Activated CD8-positive, alpha-beta T cell treated with anti-CD3 and anti-CD28 coated beads for 36 hours (primary cell): ENCODE measurements around the gene PRRC2A. TPM values are rescaled to one million over a fixed set of nuclear protein-coding genes. Genes with fewer than 3 reads are reported as not detected.

Experiments used
- ATAC-seq: fragments of 200-7000 bp; cut with Tn5 transposase; one replicate; pipeline ENCODE4 v1.10.0; 2021; ENCODE audit warnings: mild to moderate bottlenecking, moderate library complexity
- CTCF ChIA-PET: fragments of 350-600 bp; sonication (Branson Sonifier 250); formaldehyde crosslinking; loops from one replicate; lab custom pipeline; 2021; ENCODE audit warnings: antibody characterized with exemption; lab: Charles Lee
- POLR2A ChIA-PET: fragments of 350-600 bp; sonication (Branson Sonifier 250); formaldehyde crosslinking; loops from one replicate; lab custom pipeline; 2021; ENCODE audit warnings: antibody characterized with exemption; lab: Charles Lee
- DNase-seq: peaks from one replicate; pipeline ENCODE4 v3.0.0-alpha.2; 2020
- H3K27ac Mint-ChIP-seq: one replicate; pipeline ENCODE4 v1.8.0; 2021; ENCODE audit warnings: mild to moderate bottlenecking, mixed read lengths
- H3K27me3 Mint-ChIP-seq: one replicate; pipeline ENCODE4 v1.8.0; 2021; ENCODE audit warnings: mixed read lengths
- H3K36me3 Mint-ChIP-seq: one replicate; pipeline ENCODE4 v1.8.0; 2021; ENCODE audit warnings: low read depth, mixed read lengths
- H3K4me1 Mint-ChIP-seq: one replicate; pipeline ENCODE4 v1.8.0; 2021; ENCODE audit warnings: low read depth, mixed read lengths
- H3K4me3 Mint-ChIP-seq: one replicate; pipeline ENCODE4 v1.8.0; 2021; ENCODE audit warnings: mild to moderate bottlenecking, moderate library complexity, mixed read lengths
- H3K9me3 Mint-ChIP-seq: one replicate; pipeline ENCODE4 v1.8.0; 2021; ENCODE audit warnings: mixed read lengths
- intact Hi-C: fragments of 100-400 bp; cut with micrococcal nuclease; formaldehyde crosslinking; loops from one replicate; pipeline ENCODE4 v1.10.0; 2022
- total RNA-seq, 2 experiments: library from RNA; stranded (reverse); gene quantifications; one replicate each; pipeline ENCODE4 v1.2.3, GENCODE V29; 2021
- TF ChIP-seq, protein P1 (sequence below): fragments of 200-600 bp; IDR thresholded peaks from one replicate; pipeline ENCODE4 v1.8.0; 2022; ENCODE audit warnings: antibody characterized with exemption, mild to moderate bottlenecking

Gene PRRC2A
- total RNA-seq = 100 to 1,000 TPM; 257 to 262 TPM

DNA sequence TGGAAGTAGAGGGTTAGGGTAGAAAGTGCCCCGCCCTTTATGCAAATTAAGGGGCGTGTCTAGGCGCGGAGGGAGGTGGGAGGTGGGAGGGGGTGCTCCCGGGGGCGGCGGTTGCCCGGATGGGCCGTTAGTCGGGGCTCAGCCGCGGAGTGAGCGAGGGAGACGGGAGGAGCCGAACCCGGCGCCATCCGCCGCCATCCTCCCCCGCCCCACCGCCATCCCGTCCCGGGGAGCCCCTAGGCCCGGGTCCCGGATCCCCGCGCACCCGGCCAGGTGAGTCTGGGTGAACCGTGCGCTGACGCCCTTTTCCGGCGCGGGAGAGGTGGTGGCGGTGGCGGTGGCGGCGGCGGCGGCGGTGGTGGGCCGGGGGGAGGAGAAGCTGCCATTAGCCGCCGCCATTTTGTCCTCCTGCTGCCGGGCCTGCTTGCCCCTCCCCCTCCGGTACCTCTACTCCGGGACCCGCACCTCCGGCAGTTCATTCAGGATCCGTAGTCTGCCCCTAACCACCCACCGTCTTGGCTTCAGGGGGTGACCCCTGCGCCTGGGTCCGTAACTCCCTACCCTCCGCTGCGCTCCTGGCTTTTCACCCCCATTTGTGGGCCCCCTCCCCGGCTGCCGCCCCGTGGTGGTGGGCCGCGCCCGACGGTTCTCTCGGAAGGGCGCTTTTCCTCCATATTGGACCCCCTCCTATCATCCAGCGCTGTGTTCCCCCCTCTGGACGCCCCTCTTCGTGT, at the start of gene PRRC2A:
Gene PRRC2A, plus strand, starts transcription at position 130 of the 734 bp plus-strand sequence. CDS start 2,075 bp downstream, outside the sequence.
- H3K9me3 Mint-ChIP-seq = no peaks in the 10 kb centered on the region
- peaks cover 54% of the 10 kb centered on the region for H3K4me1 Mint-ChIP-seq
- peak within 1 kb of the TSS; percentile 95 for H3K4me3 Mint-ChIP-seq
- H3K36me3 Mint-ChIP-seq = peaks cover 75% of the 10 kb centered on the region
- peak within 1 kb of the TSS; percentile 97 for H3K27ac Mint-ChIP-seq
- H3K27me3 Mint-ChIP-seq = no peaks in the 10 kb centered on the region
- ChIA-PET POLR2A (interaction anchor here (0.7 to 11.4 kb wide), 12 partner anchors 19 to 221 kb away, joined by 3 to 235 read pairs (median 5); partner anchors contain the start of genes BAG6, CSNK2B, DDX39B and GPANK1), CTCF (interaction anchor here (0.7 to 1.5 kb wide), 6 partner anchors 24 to 74 kb away, joined by 3 to 5 read pairs (median 3); partner anchors contain the start of genes ATP6V1G2 and BAG6)
- intact Hi-C loops = loop anchor here (2.0 kb wide), 1 partner anchor 44 kb away; the partner anchor contains the start of gene GPANK1
- peak; percentile 25 for ATAC-seq
- TF ChIP-seq, protein P1, sequence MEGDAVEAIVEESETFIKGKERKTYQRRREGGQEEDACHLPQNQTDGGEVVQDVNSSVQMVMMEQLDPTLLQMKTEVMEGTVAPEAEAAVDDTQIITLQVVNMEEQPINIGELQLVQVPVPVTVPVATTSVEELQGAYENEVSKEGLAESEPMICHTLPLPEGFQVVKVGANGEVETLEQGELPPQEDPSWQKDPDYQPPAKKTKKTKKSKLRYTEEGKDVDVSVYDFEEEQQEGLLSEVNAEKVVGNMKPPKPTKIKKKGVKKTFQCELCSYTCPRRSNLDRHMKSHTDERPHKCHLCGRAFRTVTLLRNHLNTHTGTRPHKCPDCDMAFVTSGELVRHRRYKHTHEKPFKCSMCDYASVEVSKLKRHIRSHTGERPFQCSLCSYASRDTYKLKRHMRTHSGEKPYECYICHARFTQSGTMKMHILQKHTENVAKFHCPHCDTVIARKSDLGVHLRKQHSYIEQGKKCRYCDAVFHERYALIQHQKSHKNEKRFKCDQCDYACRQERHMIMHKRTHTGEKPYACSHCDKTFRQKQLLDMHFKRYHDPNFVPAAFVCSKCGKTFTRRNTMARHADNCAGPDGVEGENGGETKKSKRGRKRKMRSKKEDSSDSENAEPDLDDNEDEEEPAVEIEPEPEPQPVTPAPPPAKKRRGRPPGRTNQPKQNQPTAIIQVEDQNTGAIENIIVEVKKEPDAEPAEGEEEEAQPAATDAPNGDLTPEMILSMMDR = no peak
- peak; percentile 85 for DNase-seq

DNA sequence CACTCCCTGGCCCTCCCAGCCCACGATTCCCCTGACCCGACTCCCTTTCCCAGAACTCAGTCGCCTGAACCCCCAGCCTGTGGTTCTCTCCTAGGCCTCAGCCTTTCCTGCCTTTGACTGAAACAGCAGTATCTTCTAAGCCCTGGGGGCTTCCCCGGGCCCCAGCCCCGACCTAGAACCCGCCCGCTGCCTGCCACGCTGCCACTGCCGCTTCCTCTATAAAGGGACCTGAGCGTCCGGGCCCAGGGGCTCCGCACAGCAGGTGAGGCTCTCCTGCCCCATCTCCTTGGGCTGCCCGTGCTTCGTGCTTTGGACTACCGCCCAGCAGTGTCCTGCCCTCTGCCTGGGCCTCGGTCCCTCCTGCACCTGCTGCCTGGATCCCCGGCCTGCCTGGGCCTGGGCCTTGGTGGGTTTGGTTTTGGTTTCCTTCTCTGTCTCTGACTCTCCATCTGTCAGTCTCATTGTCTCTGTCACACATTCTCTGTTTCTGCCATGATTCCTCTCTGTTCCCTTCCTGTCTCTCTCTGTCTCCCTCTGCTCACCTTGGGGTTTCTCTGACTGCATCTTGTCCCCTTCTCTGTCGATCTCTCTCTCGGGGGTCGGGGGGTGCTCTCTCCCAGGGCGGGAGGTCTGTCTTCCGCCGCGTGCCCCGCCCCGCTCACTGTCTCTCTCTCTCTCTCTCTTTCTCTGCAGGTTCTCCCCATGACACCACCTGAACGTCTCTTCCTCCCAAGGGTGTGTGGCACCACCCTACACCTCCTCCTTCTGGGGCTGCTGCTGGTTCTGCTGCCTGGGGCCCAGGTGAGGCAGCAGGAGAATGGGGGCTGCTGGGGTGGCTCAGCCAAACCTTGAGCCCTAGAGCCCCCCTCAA, 48.2 kb upstream of the PRRC2A start, which contains the start of gene LTA:
Gene LTA, plus strand, starts transcription at position 249 of the 871 bp plus-strand sequence. Its CDS starts 454 bp downstream, at position 703.
- ATAC-seq (peak; percentile 58), DNase-seq (peak; percentile 92)
- Mint-ChIP-seq H3K36me3 (peaks cover 48% of the 10 kb centered on the region), H3K9me3 (no peaks in the 10 kb centered on the region), H3K27ac (peak within 1 kb of the TSS; percentile 97), H3K4me1 (peaks cover 66% of the 10 kb centered on the region), H3K4me3 (peak within 1 kb of the TSS; percentile 96), H3K27me3 (no peaks in the 10 kb centered on the region)
- intact Hi-C loops = no loop called here
- TF ChIP-seq, protein P1 = no peak
- ChIA-PET POLR2A (interaction anchor here (0.9 to 35.7 kb wide), 5 partner anchors 2 to 166 kb away, joined by 3 to 1181 read pairs (median 97); partner anchors contain the start of genes DDX39B, LST1, LTA and LTB), CTCF (interaction anchor here (1.0 to 56.2 kb wide), 7 partner anchors 9 to 80 kb away, joined by 3 to 2542 read pairs (median 7); partner anchors contain the start of genes ATP6V1G2, DDX39B, LST1 and LTA)

DNA sequence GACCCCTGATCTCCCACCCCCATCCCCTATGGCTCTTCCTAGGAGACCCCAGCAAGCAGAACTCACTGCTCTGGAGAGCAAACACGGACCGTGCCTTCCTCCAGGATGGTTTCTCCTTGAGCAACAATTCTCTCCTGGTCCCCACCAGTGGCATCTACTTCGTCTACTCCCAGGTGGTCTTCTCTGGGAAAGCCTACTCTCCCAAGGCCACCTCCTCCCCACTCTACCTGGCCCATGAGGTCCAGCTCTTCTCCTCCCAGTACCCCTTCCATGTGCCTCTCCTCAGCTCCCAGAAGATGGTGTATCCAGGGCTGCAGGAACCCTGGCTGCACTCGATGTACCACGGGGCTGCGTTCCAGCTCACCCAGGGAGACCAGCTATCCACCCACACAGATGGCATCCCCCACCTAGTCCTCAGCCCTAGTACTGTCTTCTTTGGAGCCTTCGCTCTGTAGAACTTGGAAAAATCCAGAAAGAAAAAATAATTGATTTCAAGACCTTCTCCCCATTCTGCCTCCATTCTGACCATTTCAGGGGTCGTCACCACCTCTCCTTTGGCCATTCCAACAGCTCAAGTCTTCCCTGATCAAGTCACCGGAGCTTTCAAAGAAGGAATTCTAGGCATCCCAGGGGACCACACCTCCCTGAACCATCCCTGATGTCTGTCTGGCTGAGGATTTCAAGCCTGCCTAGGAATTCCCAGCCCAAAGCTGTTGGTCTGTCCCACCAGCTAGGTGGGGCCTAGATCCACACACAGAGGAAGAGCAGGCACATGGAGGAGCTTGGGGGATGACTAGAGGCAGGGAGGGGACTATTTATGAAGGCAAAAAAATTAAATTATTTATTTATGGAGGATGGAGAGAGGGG, 47.0 kb upstream of the PRRC2A start:
- TF ChIP-seq, protein P1 = no peak
- Mint-ChIP-seq H3K27me3 (no peaks in the 10 kb centered on the region), H3K36me3 (peaks cover 58% of the 10 kb centered on the region), H3K4me3 (peak overlapping the region; percentile 96), H3K4me1 (peaks cover 58% of the 10 kb centered on the region), H3K9me3 (no peaks in the 10 kb centered on the region), H3K27ac (peak overlapping the region; percentile 97)
- no peak for DNase-seq
- ChIA-PET POLR2A (interaction anchor here (0.8 to 35.7 kb wide), 14 partner anchors 3 to 248 kb away, joined by 3 to 1181 read pairs (median 6); partner anchors contain the start of genes ATP6V1G2, BAG6, C6orf47 and DDX39B), CTCF (interaction anchor here (1.1 to 56.2 kb wide), 3 partner anchors 12 to 86 kb away, joined by 3 to 2542 read pairs (median 2542); partner anchors contain the start of genes ATP6V1G2, DDX39B, LST1 and LTA)
- intact Hi-C loops = loop anchor here (2.0 kb wide), 1 partner anchor 15 kb away; no protein-coding TSS in a partner anchor
- ATAC-seq = no peak
